ENCODE results near the gene HMG20B. TPM values are rescaled to one million over a fixed set of nuclear protein-coding genes. Genes with fewer than 3 reads are reported as not detected.

HMG20B gene
- total RNA-seq, result 74.4 and 82.3 TPM in 2 replicates

DNA sequence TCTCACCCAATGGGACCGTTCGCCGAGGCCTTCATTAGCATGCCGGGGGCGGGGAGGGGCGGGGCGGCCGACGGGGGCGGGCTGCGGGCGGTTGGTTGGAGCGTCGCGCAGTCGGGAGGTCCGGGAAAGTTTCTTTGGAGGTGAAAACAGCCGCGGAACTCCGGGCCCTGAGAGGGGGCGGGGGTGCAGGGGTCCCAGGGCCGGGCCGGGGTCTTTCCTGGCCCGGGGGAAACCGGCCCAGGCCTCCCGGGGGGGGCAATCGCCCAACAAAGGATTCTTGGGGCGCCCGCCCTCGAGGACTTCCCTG, at the start of gene HMG20B:
HMG20B (plus strand) TSS at position 90 of the 307 bp plus-strand sequence. CDS start 366 bp downstream, outside the sequence.

DNA sequence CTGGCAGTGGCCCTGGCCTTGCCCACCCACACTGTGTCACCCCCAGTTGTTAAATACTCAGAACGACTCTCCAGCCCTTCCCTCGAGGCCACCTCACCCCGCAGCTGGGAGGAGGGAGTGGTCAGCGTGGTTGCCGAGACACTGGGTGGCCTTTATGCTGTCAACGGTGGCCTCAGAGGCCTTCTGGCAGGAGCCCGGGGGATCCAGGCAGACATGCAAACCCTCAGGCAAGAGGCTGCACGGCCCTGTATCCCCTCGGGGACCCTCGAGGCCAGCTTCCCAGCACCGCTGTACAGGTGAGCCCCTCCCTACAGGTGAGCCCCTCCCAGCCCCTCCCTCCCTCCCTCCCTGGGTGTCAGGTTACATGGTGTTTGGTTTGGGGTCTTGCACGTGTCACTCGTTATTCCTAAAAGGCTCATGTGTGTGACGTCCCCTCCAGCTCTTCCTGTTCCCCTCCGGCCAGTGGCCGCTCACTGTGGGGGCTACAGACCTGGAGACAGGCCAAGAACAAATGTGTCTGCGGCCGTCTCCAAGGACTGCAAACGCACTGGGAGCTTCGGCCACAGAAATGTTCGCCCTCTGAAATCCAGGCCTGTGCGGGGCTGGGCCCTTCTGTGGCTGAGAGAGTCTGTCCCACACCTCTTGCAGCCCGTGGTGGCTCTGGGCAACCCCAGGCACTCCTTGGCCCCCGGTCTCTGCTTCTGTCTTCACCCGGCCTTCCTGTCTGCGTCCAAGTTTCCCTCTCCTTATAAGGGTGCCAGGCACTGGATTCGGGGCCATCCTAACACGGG, 33.6 kb upstream of the HMG20B start, which contains the start of gene TEKTIP1:
TEKTIP1 (plus strand) TSS at position 210 of the 791 bp plus-strand sequence; CDS start at position 214, 4 bp downstream.

DNA sequence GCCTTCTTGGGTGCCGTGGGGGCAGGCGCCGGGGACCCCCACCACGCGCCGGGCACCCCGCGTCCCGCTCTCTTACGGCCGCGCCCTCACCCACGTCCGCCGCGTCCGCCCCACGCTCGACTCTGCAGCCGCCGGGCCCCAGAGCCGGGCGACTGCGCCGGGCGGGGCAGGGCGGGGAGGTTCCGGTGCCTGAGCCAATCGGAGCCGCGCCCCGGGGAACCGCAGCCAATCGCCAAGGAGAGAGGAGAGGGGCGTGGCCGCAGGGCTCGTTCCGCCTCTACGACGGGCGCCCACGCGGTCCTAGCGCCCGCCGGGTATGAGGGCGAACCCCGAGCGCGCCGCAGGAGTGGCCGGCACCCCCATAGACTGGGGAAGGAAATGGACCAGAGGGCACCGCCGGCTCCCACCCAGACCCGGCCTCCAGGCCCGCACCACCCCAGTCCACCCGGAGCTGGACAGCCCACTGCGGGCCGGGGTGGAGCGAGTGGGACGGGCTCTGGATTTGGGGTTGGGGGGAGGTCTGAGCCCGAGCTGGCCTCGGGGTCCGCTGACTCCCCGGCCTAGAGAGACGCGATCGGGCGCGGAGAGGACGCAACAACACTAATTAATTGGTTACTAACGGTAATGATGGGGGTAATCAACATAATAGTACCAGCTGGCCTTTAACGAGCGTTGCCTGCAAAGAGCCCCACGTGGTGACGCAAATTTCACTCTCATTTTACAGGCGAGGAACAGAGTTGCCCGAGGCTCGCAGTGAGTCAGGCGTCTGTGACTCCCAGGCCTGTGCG, 15.1 kb upstream of the HMG20B start, which contains the start of gene MFSD12:
MFSD12 (minus strand) TSS at position 126 of the 788 bp plus-strand sequence. CDS start 183 bp downstream, outside the sequence.

DNA sequence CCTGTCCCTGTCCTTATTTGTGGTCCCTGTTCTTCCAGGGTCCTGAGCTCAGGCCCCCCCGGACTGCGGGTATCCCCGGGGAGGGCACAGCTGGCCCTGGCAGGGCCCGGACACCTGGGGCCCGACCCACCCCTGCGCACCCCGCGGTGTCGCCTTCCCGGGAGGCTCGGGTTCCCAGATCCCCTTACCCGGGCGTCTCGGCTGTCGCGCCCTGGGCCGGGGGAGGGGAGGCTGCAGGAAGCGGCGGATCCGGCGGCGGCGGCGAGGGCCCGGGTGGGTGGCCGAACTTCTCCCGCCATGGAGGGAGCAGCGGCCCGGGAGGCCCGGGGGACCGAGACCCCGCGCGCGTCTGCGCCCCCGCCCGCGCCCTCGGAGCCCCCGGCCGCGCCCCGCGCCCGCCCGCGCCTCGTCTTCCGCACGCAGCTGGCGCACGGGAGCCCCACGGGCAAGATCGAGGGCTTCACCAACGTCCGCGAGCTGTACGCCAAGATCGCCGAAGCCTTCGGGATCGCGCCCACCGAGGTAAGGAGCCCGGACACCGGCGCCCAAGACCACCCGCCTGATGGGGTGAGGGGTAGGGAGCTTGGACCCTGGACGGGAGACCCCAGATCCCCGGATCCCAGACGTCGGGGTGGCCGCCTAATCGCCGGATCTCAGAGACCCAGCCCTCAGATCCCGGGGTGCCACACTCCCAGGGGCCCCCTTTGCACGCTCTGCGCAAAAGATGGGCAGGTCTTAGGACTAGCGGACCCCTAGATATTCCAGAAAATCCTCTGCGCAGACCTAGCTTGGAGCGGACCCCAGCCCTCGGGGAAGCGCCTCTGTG, 12.8 kb downstream of the HMG20B start, which contains the start of gene GIPC3:
GIPC3 (plus strand) TSS at position 178 of the 826 bp plus-strand sequence; CDS start at position 298, 120 bp downstream.

DNA sequence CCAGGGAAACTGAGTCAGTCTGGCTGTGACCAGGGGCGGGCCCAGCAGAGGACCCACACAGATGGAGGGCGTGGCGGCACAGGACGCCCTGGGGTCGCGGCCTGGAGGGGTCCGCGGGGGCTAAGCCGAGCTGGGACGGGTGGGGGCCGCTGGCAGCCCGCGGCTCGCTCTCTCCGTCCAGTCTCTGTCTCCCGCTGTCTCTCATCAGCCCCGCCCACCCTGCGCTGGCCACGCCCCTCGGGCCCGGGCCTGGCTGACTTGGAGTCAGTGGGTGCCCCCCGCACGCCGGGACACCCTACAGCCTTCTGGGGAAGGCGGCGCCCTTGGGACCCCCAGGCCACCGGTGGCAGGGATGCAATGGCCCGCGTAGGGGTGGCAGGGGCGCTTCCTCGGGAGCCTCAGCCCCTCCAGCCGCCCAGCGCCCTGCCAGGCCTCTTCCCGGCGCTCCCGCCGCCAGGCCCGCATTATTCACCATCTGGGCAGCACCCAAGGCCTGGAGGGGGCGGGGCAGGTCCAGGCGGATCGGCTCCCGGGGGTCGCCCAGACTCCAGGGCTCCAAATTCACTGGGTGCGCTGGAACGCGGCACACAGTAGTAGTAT, 34.0 kb downstream of the HMG20B start, which contains the start of gene TBXA2R:
TBXA2R (minus strand) TSS at position 186 of the 600 bp plus-strand sequence. CDS start 6,241 bp downstream, outside the sequence.

DNA sequence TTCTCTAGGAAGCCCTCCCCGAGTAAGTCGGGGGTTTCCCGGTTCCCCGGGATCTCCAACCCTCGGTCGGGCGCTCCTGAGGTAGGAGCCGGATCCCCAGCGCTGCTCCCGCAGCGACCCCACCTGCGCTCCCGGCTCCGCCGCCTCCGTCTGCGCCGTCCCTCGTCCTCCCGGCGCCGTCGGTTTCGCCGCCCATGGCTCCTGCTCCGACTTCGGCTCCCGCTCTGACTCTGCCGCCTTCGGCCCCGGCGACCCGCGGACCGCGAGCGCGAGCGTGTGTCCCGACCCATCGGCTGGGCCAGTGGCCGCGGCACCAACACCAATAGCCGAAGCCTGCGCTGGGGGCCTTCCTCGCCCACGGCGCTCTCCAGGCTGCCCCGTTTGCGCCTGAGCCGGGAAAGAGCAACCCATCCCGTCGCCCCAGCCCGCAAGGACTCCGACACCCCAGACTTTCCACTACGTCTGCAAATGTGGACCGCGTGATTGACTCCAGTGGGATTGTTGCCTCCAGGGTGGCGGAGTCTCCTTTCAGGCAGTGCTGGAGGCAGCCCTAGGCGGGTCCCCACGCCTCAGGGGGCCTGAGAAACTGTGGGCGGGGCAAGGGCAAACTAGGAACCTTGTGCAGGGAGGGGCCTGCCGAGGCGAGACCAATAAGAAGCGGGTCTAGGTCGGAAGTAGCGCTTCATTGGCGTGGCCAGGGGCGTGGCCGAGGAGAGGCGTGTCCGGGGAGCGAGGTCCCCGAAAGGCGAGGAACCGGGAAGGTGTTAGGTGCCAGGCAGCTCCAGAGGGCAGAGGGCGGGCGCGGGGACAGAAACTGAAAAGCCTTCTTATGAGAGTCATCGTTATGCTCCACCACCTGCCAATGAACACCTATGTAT, 54.0 kb downstream of the HMG20B start, which contains the start of gene CACTIN:
CACTIN (minus strand) TSS at position 318 of the 878 bp plus-strand sequence; CDS start at position 290, 28 bp downstream.

Small RNA genes lying within 50 kb of the gene (small RNA-seq; reads per million reads assigned to genes)
- not detected for gene AC005786.1 (ENCODE audit: low replicate concordance)

Other genes with a start within 250 kb of the HMG20B start
- gene NFIC, start 206.4 kb upstream of the HMG20B start, total RNA-seq, result 54.9 and 83.8 TPM in 2 replicates
- gene SMIM24, start 92.4 kb upstream of the HMG20B start, total RNA-seq, result not detected in 2 replicates
- gene SMIM44, start 89.5 kb upstream of the HMG20B start, total RNA-seq, result not detected in 2 replicates
- gene DOHH, start 72.3 kb upstream of the HMG20B start, total RNA-seq, result 13.8 and 18.0 TPM in 2 replicates
- 36.3 and 63.3 TPM in 2 replicates for gene FZR1, start 66.6 kb upstream of the HMG20B start, total RNA-seq
- gene TEKTIP1, start 33.8 kb upstream of the HMG20B start, total RNA-seq, result not detected in 2 replicates
- gene MFSD12, start 15.4 kb upstream of the HMG20B start, total RNA-seq, result 122 and 179 TPM in 2 replicates
- gene GIPC3, start 12.5 kb downstream of the HMG20B start, total RNA-seq, result under 0.01 and 0.14 TPM in 2 replicates
- 1.5 and 5.6 TPM in 2 replicates for gene TBXA2R, start 33.9 kb downstream of the HMG20B start, total RNA-seq
- gene CACTIN, start 53.8 kb downstream of the HMG20B start, total RNA-seq, result 23.6 and 36.8 TPM in 2 replicates
- 27.4 and 46.8 TPM in 2 replicates for gene PIP5K1C, start 127.5 kb downstream of the HMG20B start, total RNA-seq
- not detected in 2 replicates for gene TJP3, start 135.4 kb downstream of the HMG20B start, total RNA-seq
- gene APBA3, start 188.7 kb downstream of the HMG20B start, total RNA-seq, result 24.1 and 27.8 TPM in 2 replicates
- 41.4 and 61.5 TPM in 2 replicates for gene MRPL54, start 189.7 kb downstream of the HMG20B start, total RNA-seq
- gene RAX2, start 199.3 kb downstream of the HMG20B start, total RNA-seq, result not detected in 2 replicates
- gene MATK, start 213.4 kb downstream of the HMG20B start, total RNA-seq, result not detected in 2 replicates